Endothelial cell of umbilical vein (primary cell): ENCODE data around the gene ARHGAP27. TPM values are rescaled to one million over a fixed set of nuclear protein-coding genes. Genes with fewer than 3 reads are reported as not detected.

ENCODE experiments used
- BruUV-seq: library from RNA; stranded (reverse); fragments of 400-500 nt; replicated peaks from 2 replicates; lab custom pipeline; 2021; lab: Mats Ljungman, UMichigan
- CTCF ChIA-PET: fragments of 300-600, 350-600 bp; sonication (Branson Sonifier 250); formaldehyde crosslinking; loops from one replicate; lab custom pipeline; 2021; ENCODE audit warnings: antibody characterized with exemption, inconsistent platforms; lab: Charles Lee
- POLR2A ChIA-PET: fragments of 300-600, 350-600 bp; sonication (Branson Sonifier 250); formaldehyde crosslinking; loops from one replicate; lab custom pipeline; 2021; ENCODE audit warnings: antibody characterized with exemption, inconsistent platforms; lab: Charles Lee
- DNase-seq: peaks from one replicate; pipeline ENCODE4 v3.0.0-alpha.2; 2011; ENCODE audit warnings: low read depth, low spot score
- FAIRE-seq: peaks from 2 replicates; lab custom pipeline; 2011; peaks lifted over from hg19 to GRCh38; lab: Jason Lieb, UNC
- H2AFZ ChIP-seq: 2 replicates; pipeline ENCODE4 v1.6.0; 2012; ENCODE audit warnings: low read depth, low read length, control low read depth, inconsistent platforms
- H3K27ac ChIP-seq: 2 replicates; pipeline ENCODE4 v1.5.1; 2011; ENCODE audit warnings: low read depth, mild to moderate bottlenecking, control low read depth, low read length, moderate library complexity; ENCODE audit not compliant: insufficient read depth
- H3K27me3 ChIP-seq, 2 experiments: 2 replicates each; pipeline versions ENCODE4 v1.6.0 to v1.6.1; 2011; ENCODE audit warnings: low read length in 2 of 2, mixed read lengths in 1 of 2; ENCODE audit not compliant: control insufficient read depth in 2 of 2, insufficient read depth in 2 of 2
- H3K36me3 ChIP-seq, 2 experiments: 2 replicates in 1 of 2; 3 replicates in 1 of 2; pipeline ENCODE4 v1.5.1; 2011; ENCODE audit warnings: low read length in 2 of 2, mild to moderate bottlenecking in 1 of 2, moderate library complexity in 1 of 2; ENCODE audit not compliant: control insufficient read depth in 2 of 2, insufficient read depth in 2 of 2; ENCODE audit errors: extremely low read depth in 1 of 2
- H3K4me1 ChIP-seq: 3 replicates; pipeline ENCODE4 v1.5.1; 2011; ENCODE audit warnings: mild to moderate bottlenecking, low read length; ENCODE audit not compliant: control insufficient read depth, insufficient read depth; ENCODE audit errors: extremely low read depth
- H3K4me2 ChIP-seq: 2 replicates; pipeline ENCODE4 v1.6.1; 2011; ENCODE audit warnings: low read length, control low read depth, mixed read lengths; ENCODE audit not compliant: insufficient read depth
- H3K4me3 ChIP-seq, 3 experiments: fragments of 200-600 bp in 1 of 3; sonication (generic), shearing (Covaris generic) in 1 of 3; replicated peaks in 1 of 3; 2 replicates each; pipeline ENCODE4 v1.5.1; 2011 to 2016; ENCODE audit warnings: control low read depth in 3 of 3, low read length in 3 of 3, mild to moderate bottlenecking in 2 of 3, inconsistent platforms in 1 of 3, low read depth in 1 of 3, moderate library complexity in 1 of 3; ENCODE audit not compliant: insufficient read depth in 1 of 3
- H3K79me2 ChIP-seq: 2 replicates; pipeline ENCODE4 v1.6.0; 2012; ENCODE audit warnings: low read length, inconsistent platforms; ENCODE audit not compliant: control insufficient read depth, insufficient read depth
- H3K9ac ChIP-seq: replicated peaks from 2 replicates; pipeline ENCODE3; 2011; ENCODE audit warnings: low read length, control low read depth; ENCODE audit not compliant: insufficient read depth; ENCODE audit errors: extremely low read depth
- H3K9me1 ChIP-seq: replicated peaks from 3 replicates; pipeline ENCODE4 v1.6.0; 2011; ENCODE audit warnings: mild to moderate bottlenecking, low read length; ENCODE audit not compliant: control insufficient read depth, insufficient read depth; ENCODE audit errors: extremely low read depth
- H3K9me3 ChIP-seq: replicated peaks from 2 replicates; pipeline ENCODE4 v1.5.1; 2012; ENCODE audit warnings: low read length, inconsistent platforms; ENCODE audit not compliant: control insufficient read depth, insufficient read depth
- H4K20me1 ChIP-seq: replicated peaks from 2 replicates; pipeline ENCODE3; 2011; ENCODE audit warnings: mild to moderate bottlenecking, low read length; ENCODE audit not compliant: control insufficient read depth, insufficient read depth; ENCODE audit errors: extremely low read depth
- EZH2 ChIP-seq: IDR thresholded peaks from 2 replicates; pipeline ENCODE4 v1.6.1; 2012; ENCODE audit warnings: borderline replicate concordance, low read depth, mild to moderate bottlenecking, moderate library complexity, low read length, inconsistent platforms; ENCODE audit not compliant: severe bottlenecking
- FOS ChIP-seq: IDR thresholded peaks from 2 replicates; pipeline ENCODE4 v1.6.1; 2011; ENCODE audit warnings: mild to moderate bottlenecking, low read length, moderate library complexity, borderline replicate concordance; ENCODE audit not compliant: insufficient read depth
- GATA2 ChIP-seq: IDR thresholded peaks from 2 replicates; pipeline ENCODE4 v1.7.0; 2011; ENCODE audit warnings: low read depth, mild to moderate bottlenecking, moderate library complexity, mixed read lengths, low read length; ENCODE audit not compliant: insufficient read length, insufficient read depth
- JUN ChIP-seq: IDR thresholded peaks from 2 replicates; pipeline ENCODE4 v1.6.1; 2011; ENCODE audit warnings: borderline replicate concordance, low read depth; ENCODE audit not compliant: insufficient read length, insufficient read depth
- MYC ChIP-seq: IDR thresholded peaks from one replicate; pipeline ENCODE4 v1.6.1; 2011; ENCODE audit warnings: mild to moderate bottlenecking, low read depth, low read length
- POLR2A ChIP-seq: IDR thresholded peaks from 2 replicates; pipeline ENCODE4 v1.6.1; 2012; ENCODE audit warnings: low read depth, mild to moderate bottlenecking, control low read depth, low read length
- POLR2AphosphoS5 ChIP-seq: IDR thresholded peaks from 2 replicates; pipeline ENCODE4 v1.6.1; 2012; ENCODE audit warnings: low read depth, mild to moderate bottlenecking, control low read depth, low read length, moderate library complexity; ENCODE audit not compliant: insufficient read depth
- dilution Hi-C: fragments of 300-500 bp; cut with MboI; formaldehyde crosslinking; loops from one replicate; pipeline ENCODE4 v1.15.0; 2019; ENCODE audit warnings: low sequenced_read_pairs; ENCODE audit not compliant: extremely low pct_ligation_motif_present
- intact Hi-C: fragments of 100-400 bp; cut with micrococcal nuclease; formaldehyde crosslinking; loops from one replicate; pipeline ENCODE4 v1.10.0; 2022
- polyA plus RNA-seq, 4 experiments: library from polyadenylated mRNA; depleted of rRNA in 3 of 4; stranded (reverse) in 3 of 4; unstranded in 1 of 4; fragments of >200 nt; gene quantifications; 2 replicates each; pipeline versions ENCODE4 v1.2.1 to v1.2.3, GENCODE V29; 2011 to 2012; ENCODE audit warnings: missing spikeins in 1 of 4
- total RNA-seq: library from RNA; stranded (reverse); gene quantifications from 2 replicates; pipeline ENCODE4 v1.2.3, GENCODE V29; 2021
- TF ChIP-seq, protein P1 (sequence below), 2 donors: IDR thresholded peaks; 1 replicate in 1 of 2; 2 replicates in 1 of 2; pipeline ENCODE4 v1.5.1; 2011; ENCODE audit warnings: low read length in 2 of 2, mild to moderate bottlenecking in 2 of 2, moderate library complexity in 2 of 2, control low read depth in 1 of 2, inconsistent platforms in 1 of 2, low read depth in 1 of 2; ENCODE audit not compliant: insufficient read depth in 1 of 2; ENCODE audit errors: extremely low read depth in 1 of 2
- TF ChIP-seq, protein P2 (sequence below): IDR thresholded peaks from 2 replicates; pipeline ENCODE4 v1.6.1; 2011; ENCODE audit not compliant: insufficient read depth, insufficient read length

The ARHGAP27 gene
- total and polyA plus RNA-seq, 2 donors (not counting 3 experiments of a cell fraction or from before 2014, with no cell fraction given) = 21.0 to 47.0 TPM

DNA sequence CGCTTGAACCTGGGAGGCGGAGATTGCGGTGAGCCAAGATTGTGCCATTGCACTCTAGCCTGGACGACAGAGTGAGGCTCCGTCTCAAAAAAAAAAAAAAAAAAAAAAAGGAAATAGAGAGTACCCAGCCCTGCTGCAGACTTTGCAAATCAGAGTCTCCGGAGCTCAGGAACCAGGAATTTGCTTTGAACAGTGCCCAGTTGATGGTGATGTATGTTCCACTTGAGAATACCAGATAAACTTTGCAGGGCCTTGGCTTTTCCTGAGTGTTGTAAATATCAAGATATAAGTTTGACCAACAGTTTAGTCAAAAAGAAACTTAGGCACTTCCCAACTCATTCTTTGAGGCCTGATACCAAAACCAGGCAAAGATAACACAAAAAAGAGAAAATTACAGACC lies 85.2 kb downstream of the ARHGAP27 start:
- Histone ChIP-seq H3K9me3 (no peaks in the 10 kb centered on the region), H3K9ac (no peak overlapping the region), H2AFZ (no peak overlapping the region), H3K4me1 (peaks cover under 1% of the 10 kb centered on the region), H3K4me3 (no peak overlapping the region), H3K9me1 (no peaks in the 10 kb centered on the region), H4K20me1 (no peaks in the 10 kb centered on the region), H3K36me3 (no peaks in the 10 kb centered on the region), H3K27me3 (no peaks in the 10 kb centered on the region), H3K27ac (no peak overlapping the region), H3K79me2 (no peaks in the 10 kb centered on the region), H3K4me2 (no peak overlapping the region)
- ChIA-PET POLR2A (no interaction called here), CTCF (no interaction called here)
- dilution Hi-C loops = no loop called here
- BruUV-seq = no TSS peak
- DNase-seq = no peak
- TF ChIP-seq EZH2 = no peak
- no peak for TF ChIP-seq POLR2AphosphoS5
- no peak for TF ChIP-seq GATA2
- no peak for TF ChIP-seq POLR2A
- TF ChIP-seq FOS = no peak
- TF ChIP-seq, protein P1, sequence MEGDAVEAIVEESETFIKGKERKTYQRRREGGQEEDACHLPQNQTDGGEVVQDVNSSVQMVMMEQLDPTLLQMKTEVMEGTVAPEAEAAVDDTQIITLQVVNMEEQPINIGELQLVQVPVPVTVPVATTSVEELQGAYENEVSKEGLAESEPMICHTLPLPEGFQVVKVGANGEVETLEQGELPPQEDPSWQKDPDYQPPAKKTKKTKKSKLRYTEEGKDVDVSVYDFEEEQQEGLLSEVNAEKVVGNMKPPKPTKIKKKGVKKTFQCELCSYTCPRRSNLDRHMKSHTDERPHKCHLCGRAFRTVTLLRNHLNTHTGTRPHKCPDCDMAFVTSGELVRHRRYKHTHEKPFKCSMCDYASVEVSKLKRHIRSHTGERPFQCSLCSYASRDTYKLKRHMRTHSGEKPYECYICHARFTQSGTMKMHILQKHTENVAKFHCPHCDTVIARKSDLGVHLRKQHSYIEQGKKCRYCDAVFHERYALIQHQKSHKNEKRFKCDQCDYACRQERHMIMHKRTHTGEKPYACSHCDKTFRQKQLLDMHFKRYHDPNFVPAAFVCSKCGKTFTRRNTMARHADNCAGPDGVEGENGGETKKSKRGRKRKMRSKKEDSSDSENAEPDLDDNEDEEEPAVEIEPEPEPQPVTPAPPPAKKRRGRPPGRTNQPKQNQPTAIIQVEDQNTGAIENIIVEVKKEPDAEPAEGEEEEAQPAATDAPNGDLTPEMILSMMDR (IDR thresholded peaks at IDR 0.05; ENCODE audit: extremely low read depth in 1 of 2, insufficient read depth in 1 of 2, low read depth in 1 of 2, low read length in 2 of 2) = no peak
- TF ChIP-seq MYC = no peak
- no peak for TF ChIP-seq JUN
- TF ChIP-seq, protein P2, sequence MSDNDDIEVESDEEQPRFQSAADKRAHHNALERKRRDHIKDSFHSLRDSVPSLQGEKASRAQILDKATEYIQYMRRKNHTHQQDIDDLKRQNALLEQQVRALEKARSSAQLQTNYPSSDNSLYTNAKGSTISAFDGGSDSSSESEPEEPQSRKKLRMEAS = no peak
- intact Hi-C loops = no loop called here
- no peak for FAIRE-seq
